HG03139 (cell line): ENCODE measurements around the gene SH3BP2.

Experiments
- ATAC-seq: cut with Tn5 transposase; IDR thresholded peaks from one replicate; pipeline ENCODE4 v1.9.1; 2021; ENCODE audit not compliant: unreplicated experiment

The SH3BP2 gene

DNA sequence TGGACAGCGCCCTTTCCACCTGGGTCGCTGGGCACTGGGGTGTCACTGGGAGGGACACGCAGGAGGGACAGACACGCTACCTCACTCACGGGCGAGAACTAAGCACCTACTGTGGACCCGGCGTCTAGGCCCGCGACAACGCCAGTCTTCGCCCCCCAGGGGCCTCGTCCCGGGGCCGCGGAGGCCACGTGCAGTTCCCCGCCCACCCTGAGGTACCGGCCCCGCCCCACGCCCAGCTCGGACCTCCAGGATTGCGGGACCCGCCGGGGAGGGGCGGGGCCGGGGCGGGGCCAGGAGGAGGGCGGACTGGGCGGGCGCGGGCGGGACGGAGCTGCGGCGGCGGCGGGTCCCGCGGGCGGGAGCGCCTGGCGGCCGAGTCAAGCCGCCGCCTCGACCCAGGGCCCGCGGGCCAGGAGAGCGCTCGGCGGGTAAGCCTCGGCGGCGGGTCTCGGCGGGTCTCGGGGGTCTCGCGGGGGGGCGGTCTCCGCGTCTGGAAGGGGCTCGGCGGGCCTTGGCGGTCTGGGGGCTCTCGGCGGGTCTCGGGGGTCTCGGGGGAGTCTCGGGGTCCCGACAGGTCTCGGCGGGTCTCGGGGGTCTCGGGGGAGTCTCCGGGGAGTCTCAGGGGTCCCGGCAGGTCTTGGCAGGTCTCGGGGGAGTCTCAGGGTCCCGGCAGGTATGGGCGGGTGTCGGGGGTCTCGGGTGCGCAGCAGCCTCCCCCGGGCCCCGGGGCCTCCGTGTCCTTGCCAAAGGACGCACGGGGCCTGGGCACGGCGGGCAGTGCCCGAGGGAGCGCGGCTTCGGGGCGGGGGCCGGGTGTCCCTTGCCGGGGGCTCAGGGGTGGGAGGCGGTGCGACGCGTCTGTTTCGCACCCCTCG lies at the start of gene SH3BP2:
TSS of gene SH3BP2 (plus strand) at position 375 of the 875 bp plus-strand sequence. CDS start 27,533 bp downstream, outside the sequence.
- ATAC-seq, result no peak

GRCh38 chr4:2743518-2744445 lies 49.1 kb upstream of the SH3BP2 start:
- ATAC-seq, result no peak

GRCh38 chr4:2744576-2745270 lies 48.2 kb upstream of the SH3BP2 start:
- ATAC-seq, result no peak

- ATAC-seq, result no peak
Measured at GRCh38 chr4:2745516-2745915, 47.4 kb upstream of the SH3BP2 start.

- ATAC-seq, result peak; percentile 81
Measured at GRCh38 chr4:2745981-2746806, 46.7 kb upstream of the SH3BP2 start.

DNA sequence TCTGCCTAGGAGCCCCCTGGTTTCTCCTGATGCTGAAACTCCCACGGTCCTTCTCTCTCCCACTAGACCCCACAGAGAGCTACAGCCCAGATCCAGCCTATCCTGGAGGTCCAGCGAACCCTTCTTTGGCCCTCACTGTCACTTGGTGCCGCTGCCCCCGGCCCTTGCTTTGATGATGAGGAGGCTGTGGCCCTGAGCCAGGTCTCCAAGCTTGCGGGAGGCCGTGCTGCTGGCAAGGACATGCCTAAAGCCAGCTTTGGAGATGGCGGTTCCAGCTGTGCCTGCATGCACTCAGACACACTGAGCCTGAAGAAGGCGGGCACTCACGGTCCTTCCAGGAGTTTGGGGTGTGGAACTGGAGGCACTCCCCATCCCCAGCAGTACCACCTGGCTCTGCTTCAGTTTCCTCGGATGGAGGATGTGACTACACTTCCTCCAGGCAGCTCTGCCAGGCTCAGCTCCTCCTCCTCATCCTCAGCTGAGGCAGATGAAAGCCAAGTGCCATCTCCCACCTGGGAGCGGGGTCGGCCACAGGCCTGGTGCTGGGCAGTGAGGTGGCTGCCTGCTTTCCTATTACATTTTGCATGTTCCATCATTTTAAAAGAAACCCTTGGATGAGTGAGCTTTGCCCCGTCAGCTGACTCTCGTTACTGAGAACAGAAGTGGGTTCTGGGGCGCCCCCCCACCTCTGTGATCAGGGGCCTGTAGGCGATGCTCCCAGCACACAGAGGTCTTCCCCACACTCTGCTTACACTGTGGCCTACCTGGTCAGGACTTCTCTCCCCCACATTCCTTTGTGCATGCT lies 45.8 kb upstream of the SH3BP2 start:
- no peak for ATAC-seq

DNA sequence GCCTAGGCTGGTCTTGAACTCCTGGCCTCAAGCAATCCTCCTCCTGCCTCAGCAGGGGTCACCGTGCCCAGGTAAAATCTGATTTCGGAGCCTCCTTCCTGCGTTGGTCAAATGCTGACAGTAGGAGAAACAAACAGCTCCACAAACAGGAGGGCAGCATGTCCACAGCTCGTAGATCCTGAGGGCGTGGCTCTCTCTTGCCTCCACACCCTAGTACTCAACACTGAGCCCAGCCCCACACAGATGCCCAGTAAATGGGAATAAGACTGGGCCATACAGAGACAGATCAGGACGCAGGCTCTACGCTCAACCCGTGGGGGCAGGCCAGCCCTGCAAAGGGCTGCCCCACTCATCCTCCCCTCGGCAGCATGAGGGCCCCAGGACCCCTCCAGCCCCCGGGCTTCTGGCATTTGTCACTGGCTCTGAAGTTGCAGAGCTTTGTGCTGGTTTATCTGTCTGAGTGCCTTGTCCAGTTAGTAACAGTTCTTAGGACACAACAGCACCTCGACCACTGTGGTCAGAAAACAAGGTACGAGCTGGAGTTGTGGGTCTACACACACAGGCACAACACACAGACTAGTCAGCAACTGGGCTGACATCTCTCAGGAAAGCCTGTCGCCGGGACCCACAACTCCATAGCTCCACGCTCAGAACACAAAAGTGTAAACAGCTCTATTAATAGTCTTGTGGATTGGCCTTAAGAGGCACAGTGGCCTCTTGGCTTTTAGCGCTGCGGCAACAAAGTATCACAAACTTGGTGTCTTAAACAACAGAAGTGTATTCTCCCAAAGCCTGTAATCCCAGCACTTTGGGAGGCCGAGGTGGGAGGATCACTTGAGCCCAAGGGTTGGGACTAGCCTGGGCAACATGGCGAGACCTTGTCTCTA lies 41.9 kb upstream of the SH3BP2 start:
- ATAC-seq, result no peak

GRCh38 chr4:2753436-2753835 lies 39.4 kb upstream of the SH3BP2 start:
- ATAC-seq, result no peak

DNA sequence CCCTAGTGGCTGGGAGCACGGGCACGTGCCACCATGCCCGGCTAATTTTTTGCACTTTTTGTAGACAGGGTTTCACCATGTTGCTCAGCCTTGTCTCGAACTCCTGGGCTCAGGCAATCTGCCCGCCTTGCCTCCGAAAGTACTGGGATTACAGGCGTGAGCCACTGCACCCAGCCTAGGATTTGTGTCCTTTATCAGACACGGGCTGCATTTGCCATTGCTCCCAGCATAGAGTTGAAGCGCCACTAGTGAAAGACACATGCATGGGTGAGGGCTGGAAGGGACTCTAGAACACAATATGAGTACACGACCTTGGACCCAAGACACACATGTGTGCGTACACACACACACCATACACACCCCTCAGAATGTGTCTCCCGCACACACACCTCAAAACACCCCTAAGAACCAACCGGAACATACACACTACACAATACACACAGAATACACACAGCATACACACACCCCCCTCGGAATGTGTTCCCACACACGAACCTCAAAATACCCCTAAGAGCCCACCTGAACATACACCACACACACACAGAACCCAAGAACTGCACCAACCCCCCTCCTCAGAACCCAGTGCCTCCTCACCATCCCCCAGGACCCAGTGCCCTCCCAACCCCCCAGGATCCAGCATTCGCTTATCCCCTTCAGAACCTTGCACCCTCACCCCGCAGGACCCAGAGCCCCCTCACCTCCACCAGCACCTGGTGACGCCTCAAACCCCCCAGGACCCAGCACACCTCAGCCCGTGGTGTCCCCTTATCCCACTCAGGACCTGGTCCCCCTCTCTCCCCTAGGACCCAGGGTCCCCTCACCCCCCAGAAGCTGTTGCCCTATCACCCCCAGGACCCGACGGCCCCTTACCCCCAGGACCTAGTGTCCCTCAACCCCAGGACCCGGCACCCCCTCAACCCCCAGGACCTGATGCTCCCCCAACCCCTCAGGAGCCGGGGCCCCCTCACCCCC lies 37.8 kb upstream of the SH3BP2 start:
- no peak for ATAC-seq

DNA sequence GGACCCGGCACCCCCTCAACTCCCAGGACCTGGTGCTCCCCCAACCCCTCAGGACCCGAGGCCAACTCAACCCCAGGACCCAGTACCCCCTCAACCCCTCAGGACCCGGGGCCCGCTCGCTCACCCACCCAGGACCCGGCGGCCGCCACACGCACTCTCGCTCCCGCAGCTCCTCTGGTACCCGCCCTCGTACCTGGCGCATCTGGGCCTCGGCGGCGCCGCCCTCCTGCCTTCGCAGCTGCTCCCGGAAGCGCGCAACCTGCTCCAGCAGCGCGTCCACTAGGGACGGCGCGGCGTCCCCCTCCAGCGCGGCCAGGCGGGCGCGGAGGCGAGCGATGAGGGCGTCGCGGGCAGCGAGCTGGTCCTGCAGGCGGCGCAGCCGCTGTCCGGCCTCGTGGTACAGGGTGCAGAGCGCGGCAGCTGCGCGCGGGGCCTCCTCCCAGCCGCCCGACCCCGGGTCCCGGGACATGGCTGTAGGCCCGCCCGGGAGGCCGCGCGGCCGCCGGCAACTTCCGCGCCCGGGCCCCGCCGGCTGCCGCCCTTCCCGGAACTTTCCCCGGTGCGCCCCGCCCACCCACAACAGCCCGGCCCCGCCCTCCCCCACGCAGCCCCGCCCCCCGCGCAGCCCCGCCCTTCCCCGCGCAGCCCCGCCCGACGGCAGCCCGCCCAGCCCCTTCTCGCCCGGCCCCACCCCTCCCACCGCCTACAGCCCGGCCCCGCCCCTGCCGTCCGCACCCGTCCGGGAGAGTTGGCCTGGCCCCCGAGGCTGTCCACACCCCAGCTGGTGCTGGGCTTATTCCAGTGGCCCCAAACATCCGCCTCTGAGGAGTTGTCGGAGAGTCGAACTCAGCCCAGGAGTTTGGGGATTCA lies 36.8 kb upstream of the SH3BP2 start, which contains the start of gene TNIP2:
TSS of gene TNIP2 (minus strand) at position 516 of the 870 bp plus-strand sequence. CDS start at position 469, 47 bp downstream.
- ATAC-seq, result peak; percentile 56

- ATAC-seq, result no peak
Measured at GRCh38 chr4:2756691-2757350, 36.1 kb upstream of the SH3BP2 start.

- no peak for ATAC-seq
Measured at GRCh38 chr4:2757426-2757825, 35.5 kb upstream of the SH3BP2 start.

DNA sequence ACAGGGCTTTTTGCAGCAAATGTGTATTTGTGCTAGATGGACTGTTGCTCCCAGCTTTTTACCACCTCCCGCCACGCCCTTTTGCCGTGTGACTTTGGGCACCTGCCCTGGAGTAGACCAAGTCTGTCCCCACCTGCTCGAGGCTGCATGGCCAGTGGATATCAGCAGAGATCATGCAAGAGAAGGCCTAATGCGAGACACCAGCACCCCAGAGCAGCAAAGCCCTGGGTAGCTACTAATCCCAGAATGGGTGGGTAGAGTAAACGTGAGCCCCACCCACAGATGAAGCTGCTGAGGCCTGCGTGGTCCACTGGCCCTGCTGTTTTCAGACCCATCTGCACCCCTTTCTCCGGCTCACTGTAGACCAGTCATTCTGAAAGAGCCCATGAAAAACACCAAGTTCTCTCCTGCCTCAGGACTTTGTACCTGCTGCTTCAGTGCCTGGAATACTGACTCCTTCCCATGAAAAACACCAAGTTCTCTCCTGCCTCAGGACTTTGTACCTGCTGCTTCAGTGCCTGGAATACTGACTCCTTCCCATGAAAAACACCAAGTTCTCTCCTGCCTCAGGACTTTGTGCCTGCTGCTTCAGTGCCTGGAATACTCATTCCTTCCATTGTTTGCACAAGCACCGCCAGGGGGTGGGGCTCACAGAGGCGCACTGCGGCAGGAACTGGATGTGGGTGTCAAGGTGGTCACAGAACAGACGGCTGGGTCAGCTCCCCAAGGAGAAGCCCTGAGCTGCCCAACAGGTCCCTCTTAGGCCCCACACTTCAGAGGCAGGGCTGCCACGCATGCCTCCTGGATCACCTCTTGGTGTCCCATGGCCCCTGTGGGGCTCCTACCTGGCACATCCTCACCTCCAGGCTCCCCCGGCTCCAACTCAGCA lies 31.6 kb upstream of the SH3BP2 start:
- ATAC-seq, result no peak

- no peak for ATAC-seq
Measured at GRCh38 chr4:2762048-2762447, 30.8 kb upstream of the SH3BP2 start.
